Measurements from ENCODE around the gene CYBA.

CYBA gene

DNA sequence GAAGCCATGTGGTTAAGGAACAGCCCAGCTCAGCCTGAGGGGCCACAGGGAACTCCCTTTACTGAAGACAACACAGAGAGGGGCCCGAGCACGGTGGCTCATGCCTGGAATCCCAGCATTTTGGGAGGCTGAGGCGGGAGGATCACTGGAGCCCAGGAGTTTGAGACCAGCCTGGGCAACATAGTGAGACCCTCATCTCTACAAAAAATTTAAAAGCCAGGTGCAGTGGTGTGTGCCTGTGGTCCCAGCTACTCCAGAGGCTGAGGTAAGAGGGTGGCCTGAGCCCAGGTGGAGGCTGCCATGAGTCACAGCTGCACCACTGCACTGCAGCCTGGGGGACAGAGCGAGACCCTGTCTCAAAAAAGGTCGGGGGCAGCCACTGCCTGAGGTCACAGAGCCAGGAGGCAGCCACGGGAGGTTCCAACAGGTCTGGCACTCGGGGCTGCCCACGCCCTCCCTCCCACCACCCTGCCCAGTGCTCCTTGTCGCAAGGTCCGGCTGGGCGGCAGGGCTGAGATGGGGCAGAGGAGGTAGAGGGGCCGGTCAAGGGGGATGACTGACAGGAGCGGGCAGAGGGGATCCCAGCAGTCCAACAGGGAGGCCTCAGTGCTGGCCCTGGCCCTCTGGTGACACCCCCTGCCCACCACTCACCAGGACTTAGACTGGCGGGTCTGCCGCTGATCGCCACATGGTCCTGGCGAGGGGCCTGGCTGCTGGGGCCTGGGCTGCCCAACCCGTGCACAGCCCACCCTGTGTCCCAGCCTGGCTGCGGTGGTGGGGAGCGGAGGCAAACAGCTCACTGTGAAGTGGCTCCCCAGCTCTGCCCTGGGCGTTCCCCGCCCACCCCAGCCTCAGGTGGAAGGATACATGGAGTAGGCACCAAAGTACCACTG, 3.4 kb downstream of the CYBA start:
- in situ Hi-C loops (cut with HindIII; ENCODE audit: low sequenced_read_pairs): no loop called here

DNA sequence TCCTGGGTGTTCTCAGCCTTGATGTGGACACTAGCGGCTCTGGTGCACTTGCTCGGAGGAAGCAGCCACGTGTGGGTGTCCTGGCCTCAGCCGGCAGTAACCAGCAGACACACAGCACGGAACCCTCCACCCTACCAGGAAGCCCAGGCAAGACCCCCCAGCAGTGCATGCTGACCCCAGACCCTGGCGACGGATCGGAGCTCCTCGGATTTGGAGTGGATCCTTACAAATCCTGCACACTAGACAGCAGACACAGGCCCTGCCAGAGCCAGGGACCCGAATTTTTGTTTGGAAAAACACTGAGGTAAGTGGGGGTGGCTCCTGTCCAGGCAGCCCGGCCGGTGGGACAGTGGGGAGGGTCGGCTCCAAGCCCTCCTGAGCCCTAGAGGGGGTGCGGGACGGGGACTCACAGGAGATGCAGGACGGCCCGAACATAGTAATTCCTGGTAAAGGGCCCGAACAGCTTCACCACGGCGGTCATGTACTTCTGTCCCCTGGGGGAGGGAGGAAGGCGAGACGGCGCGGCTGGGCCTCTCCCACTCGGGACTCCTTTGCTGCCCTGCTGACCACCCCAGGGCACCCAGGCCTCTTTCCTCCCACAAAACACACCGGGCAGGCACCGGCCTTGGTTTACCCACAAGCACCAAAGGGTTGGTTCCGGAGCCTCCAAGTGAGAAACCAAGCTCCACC, 4.4 kb downstream of the CYBA start:
- in situ Hi-C loops (cut with HindIII; ENCODE audit: low sequenced_read_pairs): no loop called here

DNA sequence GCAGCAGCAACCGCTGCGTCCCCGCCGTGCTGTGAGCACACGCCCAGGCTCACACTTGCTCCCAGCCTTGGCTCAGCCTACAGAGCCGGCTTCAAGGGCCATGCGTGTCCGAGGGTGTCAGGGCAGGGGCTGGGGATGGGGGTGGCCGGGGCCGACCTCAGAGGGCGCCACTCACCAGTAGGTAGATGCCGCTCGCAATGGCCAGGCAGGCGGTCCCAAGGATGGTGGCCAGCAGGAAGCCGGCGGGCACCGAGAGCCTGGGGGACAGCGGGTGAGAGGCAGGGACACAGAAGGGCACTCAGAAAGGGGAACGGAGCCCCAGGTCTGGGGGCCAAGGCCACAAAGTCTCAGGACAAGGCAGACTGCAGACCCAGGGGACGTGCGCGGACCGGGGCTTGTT, 4.9 kb downstream of the CYBA start:
- in situ Hi-C loops (cut with HindIII; ENCODE audit: low sequenced_read_pairs): no loop called here

DNA sequence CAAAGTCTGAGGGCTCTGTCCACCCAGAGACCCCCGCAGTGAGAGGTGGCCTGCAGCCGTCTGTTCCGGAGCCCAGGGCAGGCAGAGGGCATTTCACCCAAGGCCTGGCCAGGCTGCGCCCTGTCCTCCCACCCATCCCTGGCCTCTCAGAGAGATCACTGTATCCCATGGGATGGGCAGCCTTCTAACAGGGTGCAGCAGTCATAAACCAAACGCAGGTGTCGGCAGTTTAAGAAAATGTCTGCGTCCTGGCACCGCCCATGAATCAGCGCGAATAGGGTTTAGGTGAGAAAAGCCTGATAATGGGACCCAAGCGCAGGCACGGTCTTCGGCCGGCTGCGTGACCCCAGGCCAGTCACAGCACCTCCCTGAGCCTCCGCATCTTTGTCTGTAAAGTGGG, 5.4 kb downstream of the CYBA start:
- in situ Hi-C loops (cut with HindIII; ENCODE audit: low sequenced_read_pairs): no loop called here

DNA sequence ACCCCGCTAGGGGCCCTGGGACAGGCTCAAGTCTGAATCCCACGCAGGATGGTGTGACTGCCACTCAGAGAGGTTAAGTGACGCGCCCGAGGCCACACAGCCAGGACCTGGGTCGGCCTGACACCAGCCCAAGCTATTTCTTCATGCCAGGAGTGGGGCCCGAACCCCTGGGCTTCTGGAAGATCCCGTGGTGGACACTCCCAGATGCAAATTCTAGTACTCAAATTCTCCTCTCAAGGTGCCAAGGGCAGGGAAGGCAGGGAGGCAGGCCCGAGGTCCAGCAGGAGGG, 7.3 kb downstream of the CYBA start:
- in situ Hi-C loops (cut with HindIII; ENCODE audit: low sequenced_read_pairs): loop anchor here (5.0 kb wide), 1 partner anchor 34 kb away; no protein-coding TSS in a partner anchor

DNA sequence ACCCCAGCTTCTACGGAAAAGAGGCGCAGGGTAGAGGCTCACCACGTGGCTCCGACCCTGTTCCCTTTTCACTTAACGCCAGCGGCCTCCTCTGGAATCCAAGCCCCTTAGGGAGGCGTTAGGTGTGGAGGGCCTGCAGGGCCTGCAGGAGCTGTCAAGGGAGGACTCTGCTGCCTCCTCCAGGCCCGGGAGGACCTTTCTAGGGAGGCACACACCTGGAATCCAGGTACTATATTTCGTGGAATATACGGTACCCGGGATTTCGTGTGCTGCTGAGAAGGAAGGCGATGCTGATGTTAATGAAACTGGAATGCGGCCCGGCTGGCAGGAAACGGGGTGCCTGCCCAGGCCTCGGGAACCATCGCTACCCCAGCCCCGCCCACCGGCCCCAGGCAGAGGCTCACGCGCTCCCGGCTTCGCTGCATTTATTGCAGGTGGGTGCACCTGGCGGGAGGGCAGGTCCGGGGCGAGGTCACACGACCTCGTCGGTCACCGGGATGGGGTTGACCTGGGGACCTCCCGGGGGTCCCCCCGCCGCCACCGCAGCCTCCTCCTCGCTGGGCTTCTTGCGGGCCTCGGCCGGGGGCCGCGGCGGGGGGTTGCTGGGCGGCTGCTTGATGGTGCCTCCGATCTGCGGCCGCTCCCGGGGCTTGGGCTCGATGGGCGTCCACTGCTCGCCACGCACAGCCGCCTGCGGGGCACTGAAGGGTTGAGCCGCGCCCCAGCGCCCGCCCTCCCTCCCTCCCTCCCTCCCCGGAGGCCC, 7.8 kb downstream of the CYBA start:
- in situ Hi-C loops (cut with HindIII; ENCODE audit: low sequenced_read_pairs): loop anchor here (5.0 kb wide), 1 partner anchor 34 kb away; no protein-coding TSS in a partner anchor

DNA sequence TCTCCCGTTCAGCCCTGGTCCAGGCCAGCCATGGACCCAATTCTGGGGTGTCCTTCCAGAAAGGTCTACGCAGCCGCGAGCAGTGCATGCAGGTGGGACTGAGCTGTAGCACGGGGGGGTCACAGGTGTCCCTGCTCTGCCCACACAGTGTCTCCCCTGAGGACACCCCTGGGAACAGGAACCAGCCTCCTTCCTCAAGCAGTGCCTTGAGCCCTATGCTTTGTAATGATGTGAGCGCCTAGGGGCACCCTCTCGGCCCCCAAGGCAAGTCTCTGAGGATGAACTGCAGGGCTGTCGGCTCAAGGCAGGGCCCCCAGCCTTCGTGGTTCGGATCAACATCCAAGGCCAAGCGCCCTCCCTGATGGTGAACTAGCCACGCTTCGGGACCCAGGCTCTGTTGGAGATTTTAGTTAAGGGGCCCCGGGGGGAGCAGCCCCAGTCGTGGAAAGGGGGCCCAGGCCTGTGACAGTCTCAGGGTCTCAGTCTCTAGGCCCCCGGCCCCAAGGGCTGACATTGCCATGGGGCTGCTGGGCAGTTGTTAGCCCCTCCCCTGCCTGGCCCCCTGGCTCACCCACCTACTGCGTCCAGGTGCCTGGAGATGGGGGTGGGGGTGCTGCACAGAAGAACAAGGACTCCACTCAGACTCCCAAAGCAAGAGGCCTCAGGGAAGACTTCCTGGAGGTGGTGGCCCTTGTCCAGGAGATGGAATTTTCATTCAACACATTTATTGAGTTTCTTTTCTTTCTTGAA, 10.2 kb downstream of the CYBA start:
- in situ Hi-C loops (cut with HindIII; ENCODE audit: low sequenced_read_pairs): loop anchor here (5.0 kb wide), 1 partner anchor 37 kb away; no protein-coding TSS in a partner anchor

DNA sequence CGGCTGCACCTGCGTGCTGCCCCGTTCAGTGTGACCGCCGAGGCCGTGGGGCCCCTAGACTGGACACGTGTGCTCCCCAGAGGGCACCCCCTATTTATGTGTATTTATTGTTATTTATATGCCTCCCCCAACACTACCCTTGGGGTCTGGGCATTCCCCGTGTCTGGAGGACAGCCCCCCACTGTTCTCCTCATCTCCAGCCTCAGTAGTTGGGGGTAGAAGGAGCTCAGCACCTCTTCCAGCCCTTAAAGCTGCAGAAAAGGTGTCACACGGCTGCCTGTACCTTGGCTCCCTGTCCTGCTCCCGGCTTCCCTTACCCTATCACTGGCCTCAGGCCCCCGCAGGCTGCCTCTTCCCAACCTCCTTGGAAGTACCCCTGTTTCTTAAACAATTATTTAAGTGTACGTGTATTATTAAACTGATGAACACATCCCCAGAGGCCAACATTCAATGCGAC, 10.8 kb downstream of the CYBA start:
- in situ Hi-C loops (cut with HindIII; ENCODE audit: low sequenced_read_pairs): loop anchor here (5.0 kb wide), 1 partner anchor 37 kb away; no protein-coding TSS in a partner anchor

DNA sequence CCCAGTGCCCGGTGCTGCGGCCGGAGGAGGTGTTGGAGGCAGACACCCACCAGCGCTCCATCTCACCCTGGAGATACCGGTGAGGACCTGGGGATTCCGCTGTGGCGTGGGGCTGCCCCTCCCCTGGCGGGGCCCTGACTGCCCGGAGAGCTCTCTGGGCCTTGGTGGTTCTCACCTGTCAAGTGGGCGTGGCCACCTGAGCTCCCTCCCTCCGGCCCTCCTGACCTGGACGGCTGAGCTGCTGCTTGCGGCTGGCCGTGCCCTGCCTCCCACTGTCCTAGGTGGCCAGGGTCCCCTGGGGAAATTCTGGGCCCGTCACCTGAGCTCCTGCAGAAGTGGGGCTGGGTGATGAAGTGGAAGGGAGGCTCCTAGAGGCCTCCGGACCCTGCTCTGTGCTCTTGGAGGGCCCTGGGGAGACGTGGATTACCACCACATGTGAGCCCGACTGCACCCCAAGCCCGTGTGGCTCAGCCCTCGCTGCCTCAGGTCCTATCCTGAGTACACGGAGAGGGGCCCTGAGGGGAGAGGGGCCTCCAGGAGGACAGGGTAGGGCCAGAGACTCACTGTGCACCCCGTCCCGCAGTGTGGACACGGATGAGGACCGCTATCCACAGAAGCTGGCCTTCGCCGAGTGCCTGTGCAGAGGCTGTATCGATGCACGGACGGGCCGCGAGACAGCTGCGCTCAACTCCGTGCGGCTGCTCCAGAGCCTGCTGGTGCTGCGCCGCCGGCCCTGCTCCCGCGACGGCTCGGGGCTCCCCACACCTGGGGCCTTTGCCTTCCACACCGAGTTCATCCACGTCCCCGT, 11.4 kb downstream of the CYBA start:
- in situ Hi-C loops (cut with HindIII; ENCODE audit: low sequenced_read_pairs): loop anchor here (5.0 kb wide), 1 partner anchor 38 kb away; no protein-coding TSS in a partner anchor

DNA sequence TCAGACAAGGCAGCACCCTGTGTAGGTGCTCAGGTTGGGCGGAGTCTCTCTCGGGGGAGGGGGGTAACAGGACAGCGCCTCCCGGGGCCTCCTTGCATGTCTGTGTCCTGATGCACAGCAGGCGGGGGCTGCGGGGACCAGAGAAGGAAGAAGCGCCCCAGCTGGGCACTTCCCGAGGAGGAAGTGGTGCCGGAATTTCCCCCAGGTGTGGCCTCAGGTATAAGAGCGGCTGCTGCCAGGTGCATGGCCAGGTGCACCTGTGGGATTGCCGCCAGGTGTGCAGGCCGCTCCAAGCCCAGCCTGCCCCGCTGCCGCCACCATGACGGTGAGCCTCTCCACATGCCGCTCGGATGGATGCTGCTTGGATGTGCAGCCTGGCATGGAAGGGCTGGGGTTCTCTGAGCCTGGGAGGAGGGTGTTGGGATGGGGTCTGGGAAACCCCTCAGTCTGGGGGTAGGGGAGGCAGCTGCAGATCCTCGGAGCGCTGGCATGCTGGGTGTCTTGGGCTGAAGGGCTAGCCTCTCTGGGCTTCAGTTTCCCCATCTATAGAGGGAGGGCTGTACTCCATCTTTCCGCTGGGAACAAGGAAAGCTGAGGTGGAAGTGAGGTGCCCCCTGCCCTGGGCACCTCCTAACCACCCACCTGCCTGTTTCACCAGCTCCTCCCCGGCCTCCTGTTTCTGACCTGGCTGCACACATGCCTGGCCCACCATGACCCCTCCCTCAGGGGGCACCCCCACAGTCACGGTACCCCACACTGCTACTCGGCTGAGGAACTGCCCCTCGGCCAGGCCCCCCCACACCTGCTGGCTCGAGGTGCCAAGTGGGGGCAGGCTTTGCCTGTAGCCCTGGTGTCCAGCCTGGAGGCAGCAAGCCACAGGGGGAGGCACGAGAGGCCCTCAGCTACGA, 12.3 kb downstream of the CYBA start, which contains the start of gene IL17C:
Gene IL17C (plus strand): TSS at position 250 of the 908 bp plus-strand sequence. CDS start 70 bp downstream, at position 320.
- in situ Hi-C loops (cut with HindIII; ENCODE audit: low sequenced_read_pairs): no loop called here

DNA sequence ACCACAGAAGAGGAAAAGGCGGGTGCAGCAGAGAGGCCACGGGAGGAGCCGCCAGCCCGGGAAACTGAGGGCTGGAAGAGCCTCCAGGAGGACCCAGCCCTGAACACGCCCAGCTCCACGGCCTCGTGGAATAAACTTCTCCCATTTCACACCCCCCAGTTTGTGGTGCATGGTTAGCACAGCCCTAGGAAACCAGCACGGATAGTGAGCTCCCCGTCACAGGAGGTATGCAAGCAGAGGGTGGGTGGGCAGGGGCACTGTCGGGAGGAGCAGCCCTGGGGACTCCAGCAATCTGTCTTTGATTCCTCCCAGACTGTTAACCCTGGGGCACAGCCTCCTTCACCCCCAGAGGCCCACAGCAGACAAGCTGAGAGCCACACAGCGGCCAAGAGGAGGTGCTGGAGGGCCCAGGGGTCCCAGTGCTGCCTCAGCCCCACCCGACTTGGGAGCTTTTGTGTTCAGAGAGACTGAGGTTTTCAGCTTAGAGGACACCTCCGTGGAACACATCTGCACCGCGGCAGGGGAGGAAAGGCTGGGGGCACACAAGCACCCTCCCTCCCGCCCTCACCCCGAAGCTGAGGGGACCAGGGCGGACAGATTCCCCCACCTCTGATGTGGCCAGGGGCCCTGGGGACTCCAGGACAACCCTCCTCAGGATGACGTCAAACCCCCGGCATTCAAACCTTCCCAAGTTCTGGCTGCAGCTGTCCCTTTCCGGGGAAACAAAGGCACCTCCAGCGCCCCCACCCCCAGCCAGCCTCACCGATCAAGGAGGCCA, 14.2 kb downstream of the CYBA start:
- in situ Hi-C loops (cut with HindIII; ENCODE audit: low sequenced_read_pairs): no loop called here

DNA sequence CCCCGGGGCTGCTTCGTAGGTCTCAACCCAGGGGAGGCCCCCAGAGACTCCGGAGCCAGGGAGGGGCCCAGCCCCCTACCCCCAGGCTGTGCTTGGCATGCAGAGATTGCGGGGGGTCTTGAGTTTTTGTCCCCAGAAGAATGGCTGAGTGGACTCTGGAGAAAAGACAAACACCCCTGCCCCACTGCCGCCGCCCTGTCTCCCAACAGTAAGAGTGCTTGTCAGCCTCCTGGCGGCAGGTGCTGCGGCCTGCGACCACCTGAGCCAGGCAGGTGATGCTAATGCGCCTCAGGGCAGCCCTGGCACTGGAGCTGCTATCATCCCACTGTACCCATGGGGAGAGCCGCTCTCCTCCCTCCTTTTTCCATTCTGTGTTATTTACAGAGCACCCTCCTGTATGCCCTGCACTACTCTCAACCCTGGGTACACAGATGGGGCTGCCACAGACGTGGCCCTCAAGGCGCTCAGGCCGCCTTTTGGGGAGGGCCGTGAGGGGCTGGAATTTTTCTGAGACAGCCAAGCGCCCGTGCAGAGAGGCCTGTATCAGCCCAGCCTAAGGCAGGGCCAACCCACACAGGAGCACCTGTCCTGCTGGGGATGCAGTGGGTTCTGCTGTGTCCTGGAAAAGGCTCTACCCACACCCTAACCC, 15.1 kb downstream of the CYBA start:
- in situ Hi-C loops (cut with HindIII; ENCODE audit: low sequenced_read_pairs): no loop called here

DNA sequence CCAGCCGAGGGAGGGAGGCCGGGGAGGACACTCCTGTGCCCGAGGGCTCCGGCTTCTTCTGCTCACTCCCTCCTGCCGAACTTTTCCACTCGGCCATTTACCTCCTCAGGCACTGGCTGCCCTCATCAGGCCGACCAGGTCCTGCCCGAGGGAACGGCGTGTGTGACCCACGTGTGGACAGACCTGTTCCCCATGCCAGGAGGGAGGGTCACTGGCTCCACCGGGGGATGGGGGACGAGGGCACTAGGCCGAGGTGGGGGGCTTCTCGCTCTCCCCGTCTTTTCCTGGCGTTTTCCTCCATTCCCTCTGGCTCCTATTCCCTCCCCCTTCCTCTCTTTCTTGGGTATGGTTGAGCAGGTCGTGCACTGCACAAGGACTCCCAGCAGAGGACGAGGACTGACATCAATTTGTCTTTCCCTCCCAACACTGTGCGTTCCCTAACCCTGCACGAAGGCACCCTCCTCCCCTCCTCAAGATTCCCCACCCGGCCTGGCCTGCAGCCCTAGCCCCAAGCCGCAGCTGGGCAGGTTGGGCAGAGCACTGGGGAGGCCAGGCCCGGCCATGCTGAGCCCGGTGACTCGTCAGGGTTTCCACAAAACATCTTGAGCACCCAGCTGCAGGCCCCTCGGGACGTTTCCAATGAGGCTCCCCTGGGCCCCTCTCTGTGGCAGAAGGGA, 15.7 kb downstream of the CYBA start:
- in situ Hi-C loops (cut with HindIII; ENCODE audit: low sequenced_read_pairs): no loop called here

DNA sequence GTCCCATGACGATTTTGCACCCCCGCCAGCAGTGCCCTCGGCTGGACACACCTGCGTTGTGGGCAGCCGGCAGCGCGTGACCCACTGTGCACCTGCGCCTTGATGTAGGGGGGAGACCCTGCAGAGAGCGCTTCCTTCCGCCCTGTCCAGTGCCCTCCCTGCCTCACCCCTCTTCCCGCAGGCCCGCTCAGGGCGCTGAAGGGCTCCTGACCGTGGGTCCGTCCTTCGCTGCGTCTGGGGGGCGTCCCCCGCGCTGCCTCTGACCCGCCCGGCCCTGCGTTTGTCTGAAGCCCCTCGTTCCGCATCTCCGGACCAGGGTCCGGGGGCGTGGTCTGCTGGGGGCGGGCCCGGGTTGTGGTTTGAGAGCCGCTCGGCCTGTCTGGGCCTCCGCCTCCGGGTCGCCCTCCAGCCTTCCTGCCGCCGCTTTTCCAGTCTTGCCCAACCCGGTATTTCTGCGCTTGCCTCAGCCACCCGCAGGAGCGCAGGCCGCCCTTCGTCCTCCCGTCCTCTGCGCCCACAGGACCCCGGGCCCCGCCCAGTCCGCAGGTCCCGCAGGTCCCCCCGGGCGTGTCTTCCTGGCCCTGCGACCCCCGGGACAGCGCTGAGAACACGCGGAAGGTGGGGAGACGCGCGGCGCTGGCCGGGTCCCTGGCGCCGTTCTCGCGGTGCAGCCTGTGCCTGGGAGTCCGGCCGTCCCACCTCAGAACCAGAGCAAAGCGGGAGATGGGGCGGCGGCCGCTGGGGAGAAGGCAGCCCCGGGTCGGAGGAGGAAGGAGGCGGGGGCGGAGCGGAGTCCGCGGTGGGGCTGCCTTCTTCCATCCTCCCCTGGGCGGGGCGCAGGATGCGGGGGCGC, 16.5 kb downstream of the CYBA start:
- in situ Hi-C loops (cut with HindIII; ENCODE audit: low sequenced_read_pairs): no loop called here

DNA sequence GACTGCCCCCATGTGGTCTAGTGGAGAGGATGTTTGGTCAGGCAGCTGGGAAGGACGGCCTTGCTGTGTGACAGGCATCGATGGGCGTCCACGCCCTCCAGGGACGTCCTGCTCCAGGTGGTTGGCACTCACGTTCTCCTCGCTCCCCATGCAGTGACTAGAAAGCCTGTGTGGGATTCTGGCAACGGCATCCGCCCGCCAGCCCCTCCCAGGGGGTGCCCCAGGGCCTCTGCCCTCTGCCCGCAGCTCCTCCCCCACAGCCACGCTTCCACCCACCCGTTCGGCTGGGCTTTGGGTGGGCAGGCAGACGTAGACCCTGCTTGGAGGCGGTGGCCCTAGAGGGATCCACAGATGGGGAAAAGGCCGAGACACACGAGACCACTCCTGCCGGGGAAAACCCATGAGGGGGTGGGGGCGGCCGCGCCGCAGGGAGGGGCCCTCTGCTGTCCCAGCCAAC, 17.1 kb downstream of the CYBA start:
- in situ Hi-C loops (cut with HindIII; ENCODE audit: low sequenced_read_pairs): no loop called here

DNA sequence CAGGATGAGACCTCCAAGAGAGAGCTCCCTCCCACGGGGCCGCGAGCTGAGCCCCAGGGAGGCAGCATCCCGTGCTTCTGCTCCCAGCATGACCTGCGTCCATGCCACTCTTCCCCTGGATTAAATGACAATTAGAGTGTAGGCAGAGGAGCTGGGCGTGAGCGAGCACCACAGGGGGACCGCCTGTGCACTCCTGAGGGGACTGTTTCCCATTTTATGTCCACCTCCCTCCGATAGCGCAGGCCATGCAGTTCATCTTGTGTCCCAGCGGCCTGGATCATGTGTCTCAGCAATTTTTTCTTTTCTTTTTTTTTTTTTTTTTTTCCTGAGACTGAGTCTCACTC, 18.3 kb downstream of the CYBA start:
- in situ Hi-C loops (cut with HindIII; ENCODE audit: low sequenced_read_pairs): no loop called here
